K562 (cell line): Measurements from ENCODE around the gene WDR27.

Experiments
- CTCF ChIP-seq, 3 experiments: IDR thresholded peaks in 2 of 3; conservative IDR thresholded peaks in 1 of 3; 2 replicates each; pipeline ENCODE4 v1.5.1; 2011 to 2012; ENCODE audit warnings: low read length in 3 of 3, mild to moderate bottlenecking in 3 of 3, control low read depth in 2 of 3, improper control_type of control experiment in 1 of 3, inconsistent platforms in 1 of 3, low read depth in 1 of 3, mixed read lengths in 1 of 3, moderate library complexity in 1 of 3; ENCODE audit not compliant: insufficient read depth in 2 of 3
- EGR1 ChIP-seq: fragments of 450-650 bp; conservative IDR thresholded peaks from 2 replicates; pipeline ENCODE4 v1.6.1; 2017; ENCODE audit warnings: mild to moderate bottlenecking
- HNRNPLL ChIP-seq: fragments of 200-400 bp; formaldehyde crosslinking; IDR thresholded peaks from 2 replicates; pipeline ENCODE4 v1.6.1; 2017; ENCODE audit warnings: low read length, low read depth, mild to moderate bottlenecking; ENCODE audit not compliant: poor library complexity, severe bottlenecking
- NFATC3 ChIP-seq: fragments of 450-650 bp; IDR thresholded peaks from 2 replicates; pipeline ENCODE4 v1.6.1; 2017; ENCODE audit warnings: mild to moderate bottlenecking
- POLR2A ChIP-seq: fragments of 450-650 bp; conservative IDR thresholded peaks from 2 replicates; pipeline ENCODE4 v1.6.1; 2016
- SMC3 ChIP-seq: conservative IDR thresholded peaks from 2 replicates; pipeline ENCODE4 v1.6.1; 2011; ENCODE audit warnings: low read depth, low read length, improper control_type of control experiment; ENCODE audit not compliant: insufficient read depth
- TCF7L2 ChIP-seq: fragments of 150-350 bp; IDR thresholded peaks from 2 replicates; pipeline ENCODE4 v1.6.1; 2016; ENCODE audit warnings: low read depth, mild to moderate bottlenecking, low read length, moderate library complexity
- TFAP4 ChIP-seq: sonication (generic); formaldehyde crosslinking; IDR thresholded peaks from 2 replicates; pipeline ENCODE4 v1.8.0; 2022; ENCODE audit warnings: missing genetic modification reagents, mild to moderate bottlenecking, moderate library complexity, borderline replicate concordance
- ZBTB9 ChIP-seq: fragments of 450-650 bp; formaldehyde crosslinking; IDR thresholded peaks from 2 replicates; pipeline ENCODE4 v1.4.0; 2020; ENCODE audit warnings: mild to moderate bottlenecking, moderate library complexity
- ZNF780A ChIP-seq: fragments of 250-450 bp; sonication (Bioruptor Pico); IDR thresholded peaks from 2 replicates; pipeline ENCODE4 v1.5.0; 2021; ENCODE audit warnings: mild to moderate bottlenecking

GRCh38 chr6:169666441-169666840 lies 35.4 kb downstream of the WDR27 start:
- TF ChIP-seq POLR2A, result no peak
- no peak for TF ChIP-seq SMC3
- no peak for TF ChIP-seq EGR1
- no peak for TF ChIP-seq ZNF780A (CRISPR knock-in tag)
- no peak for TF ChIP-seq HNRNPLL
- no peak for TF ChIP-seq NFATC3
- no peak for TF ChIP-seq TFAP4
- TF ChIP-seq ZBTB9, result no peak
- no peak for TF ChIP-seq CTCF (IDR thresholded peaks at IDR 0.05 in 2 of 3, conservative IDR thresholded peaks at IDR 0.05 in 1 of 3; ENCODE audit: insufficient read depth in 2 of 3, low read depth in 1 of 3, low read length in 3 of 3)
- TF ChIP-seq TCF7L2, result no peak
